Inflammatory macrophage treated with lipopolysaccharide for 1 hour (primary cell): Measurements from ENCODE around the gene SMARCC1.
A peak's percentile ranks its signal among the peaks of the same experiment; 100 is the strongest.

Experiments
- DNase-seq, 2 donors: peaks; one replicate each; pipeline ENCODE4 v3.0.0-alpha.2; 2020 to 2022

Gene SMARCC1

DNA sequence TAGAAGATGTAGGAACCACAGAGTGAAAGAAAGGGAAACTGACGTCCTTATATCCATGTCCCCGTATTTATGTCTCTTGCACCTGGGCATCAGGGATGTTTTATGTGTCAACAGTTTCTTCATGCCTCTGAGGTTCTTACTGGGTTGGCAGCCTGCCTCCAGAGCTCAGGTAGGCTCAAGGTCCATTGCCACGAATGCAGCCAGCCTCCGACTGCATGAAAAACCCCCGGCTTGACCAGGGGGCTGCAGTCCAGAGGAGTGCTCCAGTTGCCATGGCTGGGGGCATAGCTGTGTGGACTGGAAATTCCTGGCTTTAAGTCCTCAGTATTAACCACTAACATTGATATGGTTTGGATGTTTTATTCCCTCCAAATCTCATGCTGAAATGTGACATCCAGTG, 200.3 kb downstream of the SMARCC1 start:
- no peak for DNase-seq

DNA sequence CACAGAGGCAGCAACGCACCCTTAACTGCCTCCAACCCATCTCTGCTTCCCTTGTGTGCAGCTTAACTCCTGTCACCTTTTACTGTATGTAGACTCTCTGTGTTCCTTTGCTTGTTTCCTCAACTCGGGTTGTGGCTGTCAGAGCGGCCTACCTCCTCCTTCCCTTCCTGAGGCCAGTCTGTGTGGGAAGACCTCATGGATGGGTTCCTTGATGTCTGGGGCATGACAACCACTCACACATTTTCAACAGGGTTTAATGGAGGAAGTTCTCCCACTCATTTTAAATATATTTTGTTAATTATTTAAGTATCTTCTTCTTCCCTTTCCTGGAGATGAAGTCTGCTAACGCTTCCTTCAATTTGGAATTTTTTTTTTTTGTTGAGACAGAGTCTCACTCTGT, 201.2 kb downstream of the SMARCC1 start:
- DNase-seq, result peak; percentile 28 to 80

DNA sequence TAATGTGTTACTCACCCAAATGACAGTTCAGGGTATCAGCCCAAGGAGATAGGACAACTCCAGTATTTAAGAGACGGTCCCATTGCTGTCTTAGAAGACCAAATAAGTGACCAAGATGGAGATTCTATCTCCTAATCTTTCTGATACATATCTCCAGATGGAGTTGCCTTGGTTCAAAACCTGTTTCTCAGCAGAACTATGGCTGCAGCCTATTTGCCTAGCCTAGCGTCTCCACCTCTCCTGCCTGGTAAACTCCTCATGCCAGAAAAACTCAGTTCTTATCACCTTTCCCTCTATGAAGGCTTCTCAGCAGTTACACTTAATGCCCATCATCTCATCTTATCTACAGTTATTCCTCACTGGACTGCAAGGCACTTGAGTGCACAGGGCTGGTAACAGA, 201.8 kb downstream of the SMARCC1 start:
- DNase-seq, result no peak

DNA sequence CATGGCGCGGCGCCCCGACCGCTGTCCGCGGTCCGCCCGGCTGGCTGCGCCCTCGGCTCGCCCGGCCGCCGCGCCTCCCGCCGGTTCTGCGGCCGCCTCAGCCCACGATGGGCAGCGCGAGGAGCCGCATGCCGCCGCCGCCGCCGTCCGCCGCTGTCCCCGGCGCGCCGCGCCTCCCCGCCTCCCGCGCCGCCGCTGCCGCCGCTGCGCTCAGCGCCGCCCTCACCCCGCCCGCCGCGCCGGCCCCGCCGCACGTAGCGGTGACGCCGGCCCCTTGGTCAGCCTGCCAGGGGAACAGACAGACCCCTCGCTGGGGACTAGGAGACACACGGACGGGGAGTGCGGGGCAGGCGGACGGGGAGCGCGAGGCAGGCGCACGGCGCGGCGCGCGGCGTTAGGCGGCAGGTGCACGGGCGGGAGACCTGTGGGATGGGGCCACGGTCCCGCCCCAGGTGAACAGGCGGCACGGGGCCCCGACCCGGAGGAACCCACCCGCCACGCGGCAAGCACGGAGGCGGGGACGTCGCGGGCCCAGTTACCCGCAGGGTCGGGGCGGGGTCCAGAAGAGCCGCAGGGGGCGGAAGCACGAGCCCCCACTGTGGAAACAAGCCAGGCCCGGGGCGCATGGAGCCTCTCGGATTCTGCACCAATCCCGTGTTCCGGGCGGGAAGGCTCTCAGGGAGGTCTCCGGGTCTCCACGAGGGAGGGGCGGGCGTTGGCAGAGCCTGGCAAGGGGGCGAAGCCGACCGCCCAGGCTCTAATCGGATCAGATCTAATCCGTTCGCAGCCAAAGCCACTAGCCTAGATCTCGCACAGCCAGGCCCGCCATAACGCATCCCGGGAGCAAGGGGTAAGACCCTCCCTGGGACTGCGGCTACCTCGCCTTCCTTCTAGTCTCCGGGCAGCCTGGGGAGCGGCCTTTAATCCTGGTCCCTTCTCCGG, 202.7 kb downstream of the SMARCC1 start, which contains the start of gene CSPG5:
Gene CSPG5 (minus strand): TSS at position 175 of the 942 bp plus-strand sequence. CDS start 172 bp downstream, at position 3.
- peak in 1 of 2 donors; percentile 5 for DNase-seq

DNA sequence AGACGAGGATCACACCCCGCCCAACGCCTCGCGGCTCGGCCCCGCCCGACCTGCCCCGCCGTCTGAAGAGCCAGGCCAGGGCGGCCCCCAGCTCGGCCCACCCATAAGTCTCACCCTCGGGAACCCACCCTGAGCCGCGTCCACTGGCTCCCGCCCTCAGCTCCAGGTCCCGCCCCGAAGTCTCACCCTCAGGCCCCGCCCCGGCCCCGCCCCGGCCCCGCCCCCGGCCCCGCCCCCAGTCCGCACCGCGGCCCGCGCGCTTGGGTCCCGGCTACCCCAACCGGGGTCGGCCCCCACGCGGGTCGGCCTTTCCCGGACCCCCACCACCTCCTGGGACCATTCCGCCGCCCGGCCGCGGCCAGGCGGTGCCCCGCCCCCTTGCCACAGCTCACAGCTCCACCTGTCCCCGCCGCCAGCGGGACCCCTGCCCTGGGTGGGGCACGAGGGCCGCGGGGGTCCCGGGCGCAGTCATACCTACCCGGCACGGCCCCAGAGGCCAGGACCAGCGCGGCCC, 203.5 kb downstream of the SMARCC1 start:
- no peak for DNase-seq

DNA sequence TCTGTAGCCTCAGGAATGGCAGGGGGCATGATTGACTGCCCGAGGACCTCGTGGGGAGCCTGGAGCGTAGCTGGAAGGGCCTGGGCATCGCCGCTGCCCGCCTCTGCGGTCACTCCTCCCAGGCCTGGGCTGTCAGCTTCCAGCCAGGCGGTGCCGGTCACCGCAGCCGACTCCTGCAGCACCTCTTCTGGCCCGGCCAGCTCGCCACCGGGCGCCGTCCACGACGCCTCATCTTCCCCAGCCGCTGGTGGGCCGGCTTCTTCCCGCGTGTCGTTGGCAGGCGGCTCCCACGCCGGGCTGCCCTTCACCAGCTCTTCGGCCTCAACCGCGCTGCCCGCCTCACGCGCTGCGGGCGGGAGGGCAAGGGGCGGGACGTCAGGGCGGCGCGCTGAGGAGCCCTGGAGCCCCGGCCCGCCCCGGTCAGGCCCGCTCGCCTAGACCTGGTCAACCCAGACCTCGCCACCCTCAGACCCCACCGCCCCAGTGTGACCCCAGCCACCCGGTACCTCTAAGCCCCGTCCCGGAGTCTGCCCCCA, 204.0 kb downstream of the SMARCC1 start:
- no peak for DNase-seq

DNA sequence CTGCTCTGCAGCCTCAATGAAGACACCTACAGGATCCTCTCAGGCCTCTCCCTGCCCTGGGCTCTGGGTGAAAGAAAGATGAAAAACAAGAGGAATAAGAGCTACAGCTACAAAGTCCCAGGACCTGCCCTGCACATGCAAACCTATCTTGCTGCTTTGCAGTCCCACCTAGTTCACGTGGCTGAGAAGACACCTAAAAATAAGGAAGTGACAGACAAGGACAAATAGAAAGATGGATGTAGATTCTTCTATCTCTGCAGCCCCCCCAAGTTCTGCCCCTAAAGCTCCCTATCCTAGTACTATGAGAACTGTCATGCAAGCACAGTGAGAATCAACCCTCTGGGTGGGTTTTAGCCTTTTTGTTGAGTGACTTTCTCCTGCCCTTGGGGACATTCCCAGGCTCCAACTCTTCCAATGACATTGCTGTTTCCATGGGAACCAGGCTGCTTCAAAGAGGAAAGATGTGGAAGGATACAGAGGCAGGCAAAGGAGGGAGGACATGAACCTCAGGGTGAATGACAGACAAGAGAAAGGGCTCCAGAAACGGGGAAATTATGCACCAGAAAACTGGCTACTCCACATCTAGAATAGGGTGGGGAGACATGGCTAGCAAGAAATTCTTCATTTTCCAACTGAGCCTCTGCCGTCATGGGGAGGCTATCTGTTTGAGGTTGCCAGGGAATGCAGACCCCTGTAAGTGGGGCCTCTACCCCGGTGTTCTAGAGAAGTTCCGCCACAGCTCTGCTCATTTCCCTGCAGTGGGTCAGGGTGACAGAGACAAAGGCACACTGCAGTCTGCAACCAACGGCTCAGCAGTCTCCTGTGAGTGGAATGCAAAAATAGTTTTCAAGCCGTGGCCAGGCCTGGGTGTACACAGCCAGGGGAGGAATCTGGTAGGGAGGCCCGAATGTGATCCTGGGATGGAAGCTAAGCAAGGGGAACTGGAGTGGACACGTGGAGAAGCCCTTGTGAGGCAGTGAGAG, 208.2 kb downstream of the SMARCC1 start:
- DNase-seq, result no peak

- no peak for DNase-seq
These were observed 210.1 kb downstream of the SMARCC1 start for GRCh38 chr3:47571391-47572175.

DNA sequence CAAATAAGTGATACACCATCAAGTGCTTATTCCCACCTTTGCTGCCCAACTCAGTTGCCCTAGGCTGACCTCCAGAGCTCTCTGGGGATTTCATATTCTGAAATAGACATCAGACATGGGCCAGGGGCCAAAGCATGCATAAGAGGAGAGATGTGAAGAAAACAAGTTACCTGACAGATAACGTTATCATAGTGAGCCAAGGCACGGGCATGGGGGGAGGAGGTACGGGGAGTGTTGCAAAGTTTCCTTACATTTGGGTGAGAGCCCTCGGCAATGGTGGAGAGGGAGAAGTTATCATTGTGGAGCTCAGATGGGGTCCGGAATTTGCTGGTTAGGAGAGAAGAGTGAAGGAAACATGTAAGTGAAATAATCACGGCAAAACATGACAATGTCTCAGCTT, 212.8 kb downstream of the SMARCC1 start:
- no peak for DNase-seq

DNA sequence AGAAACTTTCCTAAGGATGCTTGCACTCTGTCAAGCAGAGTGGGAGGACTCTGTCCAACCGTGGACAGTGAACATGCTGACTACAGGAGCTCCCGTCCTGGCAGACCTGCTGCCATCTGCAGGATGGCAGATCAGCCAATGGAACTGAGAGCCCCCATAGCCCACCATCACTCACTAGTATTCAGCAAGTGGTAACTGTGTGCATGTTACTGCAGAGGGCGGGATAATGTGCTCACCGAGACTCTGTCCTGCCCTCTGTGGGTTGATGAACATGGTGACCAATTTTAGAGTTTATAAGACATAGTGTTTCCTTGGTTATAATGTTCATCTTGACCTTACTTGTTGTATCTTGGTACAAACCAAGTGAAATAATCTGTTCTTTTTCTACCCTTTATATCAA, 214.5 kb downstream of the SMARCC1 start:
- no peak for DNase-seq

- no peak for DNase-seq
These were observed 215.0 kb downstream of the SMARCC1 start for GRCh38 chr3:47566667-47567066.

DNA sequence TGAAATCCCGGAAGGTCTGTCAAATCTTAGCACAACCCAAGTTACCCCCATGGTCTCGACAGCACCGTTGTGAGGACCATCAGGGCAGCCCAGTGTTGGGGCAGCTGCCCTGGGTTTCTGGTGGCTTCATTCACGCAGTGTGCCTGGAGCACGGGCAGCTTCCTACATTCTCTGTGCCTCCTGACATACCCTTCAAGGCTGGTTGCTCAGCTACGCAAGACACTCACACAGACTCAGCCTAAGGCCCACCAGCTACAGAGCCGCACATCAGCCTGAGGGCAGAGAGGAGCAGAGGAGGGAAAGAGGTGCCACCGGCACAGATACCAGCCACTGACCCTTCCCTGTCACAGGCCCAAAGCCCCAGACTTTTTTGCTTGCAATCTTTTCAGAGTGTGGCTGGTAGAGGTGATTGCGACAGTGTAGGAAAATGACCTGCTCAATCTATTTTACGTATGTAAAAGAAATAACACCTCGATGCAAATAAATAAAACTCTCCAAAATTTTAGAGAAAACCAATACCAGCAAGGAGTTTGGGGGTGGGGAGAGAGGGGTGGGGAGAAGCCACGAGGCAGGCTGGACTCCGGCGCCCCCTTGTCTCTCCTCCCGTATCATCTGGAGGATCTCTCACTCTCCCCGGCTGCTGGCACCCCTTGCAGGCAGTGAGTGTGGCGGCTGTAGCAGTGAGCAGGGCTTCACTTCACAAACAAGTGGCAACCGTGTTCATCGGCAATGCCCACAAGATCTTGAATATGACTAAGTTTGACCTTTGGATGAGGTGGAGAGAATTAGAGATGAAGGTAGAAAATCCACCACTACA, 215.8 kb downstream of the SMARCC1 start:
- DNase-seq, result no peak

GRCh38 chr3:47556351-47556750, 225.3 kb downstream of the SMARCC1 start:
- no peak for DNase-seq

GRCh38 chr3:47554335-47554734, 227.4 kb downstream of the SMARCC1 start:
- DNase-seq, result no peak

- DNase-seq, result no peak
These were observed 228.3 kb downstream of the SMARCC1 start for GRCh38 chr3:47553407-47553806.

- peak in 1 of 2 donors; percentile 17 for DNase-seq
These were observed 239.1 kb downstream of the SMARCC1 start for GRCh38 chr3:47542471-47543173.

GRCh38 chr3:47541583-47542108, 240.0 kb downstream of the SMARCC1 start:
- DNase-seq, result no peak

- no peak for DNase-seq
These were observed 241.4 kb downstream of the SMARCC1 start for GRCh38 chr3:47540281-47540680.

- DNase-seq, result no peak
These were observed 244.7 kb downstream of the SMARCC1 start for GRCh38 chr3:47536967-47537366.
